ENCODE data around the gene PRR7.

Gene PRR7

DNA sequence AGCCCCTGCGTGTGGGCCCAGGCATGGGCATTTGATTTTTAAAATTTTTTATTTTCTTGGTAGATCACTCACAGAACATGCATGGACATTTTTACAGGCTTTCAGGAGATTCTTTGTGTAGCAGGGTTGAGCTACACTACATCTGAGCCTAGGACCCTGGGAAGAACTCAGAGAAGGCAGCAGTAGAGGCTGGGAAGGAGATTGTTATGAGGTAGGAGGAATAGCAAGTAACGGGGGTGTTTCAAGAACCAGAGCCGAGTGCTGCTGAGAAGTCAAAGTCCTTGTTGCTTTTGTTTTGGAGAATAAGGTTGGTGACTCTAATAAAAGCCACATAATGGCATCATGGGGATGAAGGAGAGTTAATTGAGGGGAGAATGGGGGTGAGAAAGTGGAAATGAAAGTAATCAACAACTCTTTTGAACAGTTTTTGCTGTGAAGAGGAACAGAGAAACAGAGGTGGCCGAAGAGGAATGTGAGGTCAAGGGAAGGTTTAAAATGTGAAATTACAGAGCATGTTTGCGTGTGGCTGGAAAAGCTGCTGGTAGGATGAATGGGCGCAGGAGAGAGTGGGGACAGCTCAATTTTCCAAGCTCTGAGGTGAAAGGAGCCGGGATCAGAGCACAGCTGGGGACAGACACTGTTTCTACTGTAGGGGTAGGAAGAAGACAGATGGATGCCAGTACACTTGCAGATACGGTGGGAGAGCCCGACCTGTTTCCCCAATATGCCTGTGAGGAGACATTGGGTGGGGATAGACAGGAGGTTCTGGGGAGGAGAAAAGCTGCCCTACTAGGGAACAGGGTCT, 55.5 kb downstream of the PRR7 start:
- no peak for DNase-seq

DNA sequence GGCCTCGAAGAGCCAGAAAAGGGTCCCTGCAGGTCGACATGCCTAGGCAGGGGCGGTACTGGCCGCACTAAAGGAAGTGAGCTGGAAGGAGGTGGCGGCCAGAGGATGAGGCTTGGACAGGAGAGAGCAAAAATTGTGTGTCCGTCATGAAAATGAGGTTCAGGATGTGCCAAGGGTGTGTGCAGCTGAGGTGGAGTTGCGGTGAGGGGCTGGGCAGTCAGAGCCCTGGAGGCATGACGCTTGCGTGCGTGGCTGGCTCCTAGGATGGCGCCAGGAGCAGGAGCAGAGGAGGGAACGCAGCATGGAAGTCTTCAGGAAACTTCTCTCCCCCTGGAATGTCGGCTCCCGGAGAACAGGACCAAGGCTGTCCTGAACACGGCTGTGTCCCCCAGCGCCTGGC, 56.3 kb downstream of the PRR7 start:
- no peak for DNase-seq

DNA sequence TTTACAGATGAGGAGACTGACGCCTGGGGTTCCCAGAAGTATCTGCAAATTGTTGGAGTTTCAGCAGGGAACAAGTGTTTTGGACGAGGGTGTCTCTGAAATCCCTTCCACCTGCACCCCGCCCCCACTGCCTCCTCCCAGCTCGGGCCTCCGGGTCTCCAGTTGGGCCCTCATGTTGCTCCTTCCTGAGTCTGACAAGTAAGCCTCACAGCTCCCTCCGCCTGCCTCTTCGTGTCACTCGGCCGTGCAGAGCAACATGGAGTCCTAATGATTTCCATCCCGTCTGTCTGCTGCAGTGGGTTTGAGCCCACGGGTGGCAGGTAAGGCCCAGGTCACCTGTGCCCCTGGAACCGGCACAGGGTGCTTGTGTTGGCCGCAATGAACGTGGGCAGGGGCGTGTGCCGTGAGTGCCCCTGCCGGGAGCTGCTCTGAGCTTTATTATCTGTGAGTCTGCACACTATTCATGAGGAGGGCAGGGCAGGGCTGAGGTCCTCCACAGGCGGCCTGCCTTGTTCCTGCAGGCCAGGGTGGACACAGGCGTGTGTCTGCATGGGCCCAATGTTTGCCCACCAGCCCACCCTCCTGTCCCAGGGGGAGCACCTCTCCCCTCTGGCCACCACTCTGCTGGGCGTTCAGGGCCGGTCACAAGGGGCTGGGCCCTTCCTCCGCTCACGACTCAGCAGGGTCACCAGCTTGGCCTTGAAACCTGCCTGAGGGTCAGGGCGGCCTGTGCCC, 56.9 kb downstream of the PRR7 start:
- DNase-seq, result no peak

DNA sequence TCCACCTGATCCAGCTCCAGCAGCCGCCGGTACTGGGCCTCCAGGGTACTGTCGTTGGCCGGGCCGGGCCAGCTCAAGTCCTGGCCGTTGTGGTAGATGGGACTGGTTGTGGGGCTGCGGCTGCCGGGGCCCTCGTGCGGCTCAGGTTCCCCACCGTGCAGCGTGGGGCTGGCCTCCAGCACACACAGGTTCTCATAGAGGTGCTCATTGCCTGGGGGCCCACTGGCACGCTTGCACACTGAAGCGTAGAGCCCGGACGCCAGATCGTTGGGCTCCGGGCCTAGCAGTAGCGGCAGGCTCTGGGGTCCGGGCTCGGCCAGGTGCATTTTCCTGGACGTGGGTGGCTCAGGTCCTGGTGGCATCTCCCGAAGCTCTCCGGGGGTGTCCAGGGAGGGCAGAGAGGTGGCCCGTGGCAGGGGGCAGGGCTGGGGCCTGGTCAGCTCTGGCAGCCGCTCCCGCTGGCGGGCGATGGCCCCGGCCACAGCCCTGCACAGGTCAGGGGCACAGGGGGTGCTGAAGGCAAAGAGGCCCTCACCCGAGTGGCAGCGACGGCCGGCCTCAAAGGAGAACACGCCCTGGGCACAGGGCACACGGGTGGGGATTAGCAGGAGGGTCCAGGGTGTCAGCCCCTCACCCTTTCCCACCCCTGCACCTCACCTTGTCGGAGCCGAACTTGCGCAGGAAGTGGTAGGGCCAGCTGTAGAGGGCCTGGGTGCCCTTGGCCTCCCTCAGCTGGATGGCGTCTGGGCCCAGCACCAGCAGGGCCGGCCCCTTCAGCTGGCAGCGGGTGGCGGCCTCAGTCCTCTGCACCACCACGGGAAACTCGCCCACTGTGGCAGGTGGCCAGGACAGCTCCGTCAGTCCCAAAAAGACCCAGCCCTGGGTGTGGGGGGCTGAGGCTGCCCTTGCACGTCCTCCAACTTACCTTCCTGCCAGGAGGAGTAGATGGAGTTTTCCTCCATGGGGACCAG, 57.8 kb downstream of the PRR7 start:
- DNase-seq, result no peak

DNA sequence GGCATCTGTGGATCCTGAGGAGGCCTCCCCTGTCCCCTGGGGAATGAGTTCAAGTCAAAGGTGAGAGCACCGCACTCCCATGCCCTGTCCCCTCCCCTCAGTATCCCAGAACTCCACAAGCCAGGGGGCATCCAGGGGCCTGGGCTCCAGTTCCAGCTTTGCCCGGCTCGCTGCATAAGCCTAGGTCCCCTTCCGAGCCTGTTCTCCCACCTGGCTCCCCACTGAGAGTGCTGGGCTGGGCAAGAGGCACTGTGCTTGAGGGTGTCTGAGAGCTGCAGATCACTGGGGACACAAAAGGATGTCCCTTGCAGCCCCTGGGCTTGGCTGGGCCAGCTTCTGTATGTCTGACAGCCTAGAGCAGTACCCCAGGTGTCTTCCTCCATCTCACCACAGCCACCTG, 58.5 kb downstream of the PRR7 start:
- DNase-seq, result no peak

All from NCI-H526 (cell line).